SJSA1 (cell line): ENCODE results near the gene PALM2AKAP2. TPM values are rescaled to one million over a fixed set of nuclear protein-coding genes. Genes with fewer than 3 reads are reported as not detected.
A peak's percentile ranks its signal among the peaks of the same experiment; 100 is the strongest.
"Not testable (repeated sequence)": the region's sequence is repeated elsewhere in the genome, so short reads cannot be mapped to it uniquely, and the experiment has no call there.

Source experiments
- DNase-seq, 2 experiments: peaks; one replicate each; pipeline ENCODE4 v3.0.0-alpha.2; 2015 to 2020; ENCODE audit warnings: low spot score in 2 of 2, low read depth in 1 of 2
- H3K27ac ChIP-seq: fragments of 250-450 bp; sonication (Bioruptor Pico); 2 replicates; pipeline ENCODE4 v1.5.1; 2020; ENCODE audit warnings: mild to moderate bottlenecking, moderate library complexity
- H3K27me3 ChIP-seq: fragments of 250-450 bp; sonication (Bioruptor Pico); replicated peaks from 2 replicates; pipeline ENCODE4 v1.5.1; 2020; ENCODE audit warnings: mild to moderate bottlenecking, moderate library complexity
- H3K36me3 ChIP-seq: fragments of 250-450 bp; sonication (Bioruptor Pico); 2 replicates; pipeline ENCODE4 v1.5.1; 2020; ENCODE audit warnings: mild to moderate bottlenecking
- H3K4me1 ChIP-seq: fragments of 250-450 bp; sonication (Bioruptor Pico); replicated peaks from 2 replicates; pipeline ENCODE4 v1.6.1; 2021; ENCODE audit warnings: mild to moderate bottlenecking
- H3K4me3 ChIP-seq: fragments of 250-450 bp; sonication (Bioruptor Pico); 2 replicates; pipeline ENCODE4 v1.5.1; 2020; ENCODE audit warnings: mild to moderate bottlenecking
- H3K9me3 ChIP-seq: fragments of 250-450 bp; sonication (Bioruptor Pico); replicated peaks from 2 replicates; pipeline ENCODE4 v1.5.1; 2020; ENCODE audit warnings: mild to moderate bottlenecking
- total RNA-seq: library from RNA; depleted of rRNA; stranded (reverse); fragments of >200 nt; shearing (Covaris generic); gene quantifications from 2 replicates; pipeline ENCODE4 v1.2.3, GENCODE V29; 2014

The PALM2AKAP2 gene
- total RNA-seq, 1 experiment from 2014 or later = 35.7 TPM

- DNase-seq = peak; percentile 89 to 95
- no peak overlapping the region for H3K4me3 ChIP-seq
- no peaks in the 10 kb centered on the region for H3K9me3 ChIP-seq
- no peaks in the 10 kb centered on the region; the same call in 1 of the 2 replicates for H3K36me3 ChIP-seq
- peak overlapping the region; percentile 96 for H3K27ac ChIP-seq
- H3K27me3 ChIP-seq = no peaks in the 10 kb centered on the region
- peaks cover 55% of the 10 kb centered on the region for H3K4me1 ChIP-seq
These were observed 38.0 kb downstream of the PALM2AKAP2 start for GRCh38 chr9:109817846-109818472.

- H3K4me3 ChIP-seq = no peak overlapping the region
- H3K4me1 ChIP-seq = peaks cover 28% of the 10 kb centered on the region
- no peaks in the 10 kb centered on the region for H3K9me3 ChIP-seq
- H3K27ac ChIP-seq = no peak overlapping the region
- DNase-seq = peak in 1 of 2 experiments; percentile 20
- H3K36me3 ChIP-seq = no peaks in the 10 kb centered on the region
- no peaks in the 10 kb centered on the region for H3K27me3 ChIP-seq
These were observed 41.7 kb downstream of the PALM2AKAP2 start for GRCh38 chr9:109821711-109822110.

- H3K36me3 ChIP-seq, H3K4me1 ChIP-seq, H3K27ac ChIP-seq, H3K27me3 ChIP-seq, DNase-seq, H3K4me3 ChIP-seq, H3K9me3 ChIP-seq: not testable (repeated sequence)
These were observed 45.4 kb downstream of the PALM2AKAP2 start for GRCh38 chr9:109825383-109825782.

- no peak for DNase-seq
These were observed 46.6 kb downstream of the PALM2AKAP2 start for GRCh38 chr9:109826559-109826958.

GRCh38 chr9:109828254-109828653, 48.3 kb downstream of the PALM2AKAP2 start:
- H3K4me1 ChIP-seq = no peaks in the 10 kb centered on the region
- H3K36me3 ChIP-seq = no peaks in the 10 kb centered on the region; the same call in 1 of the 2 replicates
- H3K4me3 ChIP-seq = no peak overlapping the region
- H3K27me3 ChIP-seq = no peaks in the 10 kb centered on the region
- no peak overlapping the region for H3K27ac ChIP-seq
- DNase-seq = no peak
- H3K9me3 ChIP-seq = no peaks in the 10 kb centered on the region

More at GRCh38 chr9:109826559-109826958, 46.6 kb downstream of the PALM2AKAP2 start:
- no peak overlapping the region for H3K4me3 ChIP-seq
- no peaks in the 10 kb centered on the region for H3K9me3 ChIP-seq
- no peaks in the 10 kb centered on the region for H3K27me3 ChIP-seq
- H3K4me1 ChIP-seq = peaks cover 6% of the 10 kb centered on the region
- no peak overlapping the region for H3K27ac ChIP-seq
- no peaks in the 10 kb centered on the region; the same call in 1 of the 2 replicates for H3K36me3 ChIP-seq
